DMS79 treated with DMSO at 0.1 percent for 48 hours (cell line): Measurements from ENCODE around the gene SHANK3.
"Not testable (repeated sequence)": the region's sequence is repeated elsewhere in the genome, so short reads cannot be mapped to it uniquely, and the experiment has no call there.

Experiments used
- DNase-seq: peaks from one replicate; lab custom pipeline; 2025; lab: John Stamatoyannopoulos, UW

The SHANK3 gene

DNA sequence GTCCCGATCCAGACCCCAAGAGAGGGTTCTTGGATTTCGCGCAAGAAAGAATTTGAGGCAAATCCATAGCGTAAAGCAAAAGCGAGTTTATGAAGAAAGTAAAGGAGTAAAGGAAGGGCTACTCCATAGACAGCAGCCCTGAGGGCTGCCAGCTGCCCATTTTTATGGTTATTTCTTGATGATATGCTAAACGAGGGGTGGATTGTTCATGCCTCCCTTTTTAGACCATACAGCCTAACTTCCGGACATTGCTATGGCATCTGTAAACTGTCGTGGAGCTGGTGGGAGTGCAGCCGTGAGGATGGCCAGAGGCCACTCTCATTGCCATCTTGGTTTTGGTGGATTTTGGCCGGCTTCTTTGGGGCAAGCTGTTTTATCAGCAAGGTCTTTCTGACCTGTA, 19.4 kb upstream of the SHANK3 start:
- no peak for DNase-seq

DNA sequence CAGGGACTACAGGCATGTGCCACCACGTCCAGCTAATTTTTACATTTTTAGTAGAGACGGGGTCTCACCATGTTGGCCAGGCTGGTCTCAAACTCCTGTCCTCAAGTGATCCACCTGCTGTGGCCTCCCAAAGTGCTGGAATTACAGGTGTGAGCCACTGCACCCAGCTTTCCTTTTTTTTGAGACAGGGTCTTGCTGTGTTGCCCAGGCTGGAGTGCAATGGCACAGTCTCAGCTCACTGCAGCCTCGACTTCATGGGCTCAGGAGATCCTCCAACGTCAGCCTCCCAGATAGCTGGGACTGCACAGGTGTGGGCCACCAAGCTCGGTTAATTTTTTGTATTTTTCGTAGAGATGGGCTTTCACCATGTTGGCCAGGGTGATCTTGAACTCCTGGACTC, 18.0 kb upstream of the SHANK3 start:
- DNase-seq, result not testable (repeated sequence)

DNA sequence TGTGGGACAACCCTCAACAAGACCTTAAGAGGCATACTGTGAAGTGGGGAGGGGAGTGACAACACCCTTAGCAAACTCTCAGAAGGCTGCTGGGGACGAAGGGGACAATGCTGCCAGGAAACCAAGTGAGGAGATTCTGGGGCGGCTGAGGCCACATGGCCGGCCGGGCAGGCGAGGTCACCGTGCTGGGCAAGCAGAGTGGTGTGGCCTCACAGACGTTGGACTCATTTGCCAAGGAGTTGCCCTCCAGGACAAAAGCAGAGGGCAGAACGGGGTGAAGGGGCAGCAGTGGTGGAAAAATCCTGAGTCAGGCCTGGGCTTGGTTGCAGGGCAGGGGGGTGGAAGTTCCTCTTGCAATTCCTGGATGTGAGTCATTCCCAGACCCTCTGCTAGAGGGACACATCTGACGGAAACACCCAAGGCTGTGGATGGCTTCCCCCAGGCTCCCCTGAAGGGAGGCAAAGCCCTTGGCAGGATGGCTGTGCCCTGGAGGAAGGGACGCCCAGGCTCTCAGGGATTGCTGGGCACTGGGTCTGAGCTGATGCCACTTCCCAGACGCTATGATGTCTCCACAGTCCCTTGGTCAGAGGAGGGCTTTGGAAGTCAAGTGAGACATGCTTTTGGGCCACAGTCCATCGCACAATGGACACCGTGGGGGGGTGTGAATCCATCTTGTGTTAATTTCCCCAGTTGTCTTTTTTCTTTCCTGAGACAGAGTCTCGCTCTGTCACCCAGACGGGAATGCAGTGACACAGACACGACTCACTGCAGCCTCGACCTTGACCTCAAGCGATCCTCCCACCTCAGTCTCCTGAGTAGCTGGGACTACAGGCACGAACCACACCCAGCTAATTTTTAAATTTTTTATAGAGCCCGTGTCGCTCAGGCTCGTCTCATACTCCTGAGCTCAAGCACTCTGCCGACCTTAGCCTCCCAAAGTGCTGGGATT, 16.2 kb upstream of the SHANK3 start:
- no peak for DNase-seq

DNA sequence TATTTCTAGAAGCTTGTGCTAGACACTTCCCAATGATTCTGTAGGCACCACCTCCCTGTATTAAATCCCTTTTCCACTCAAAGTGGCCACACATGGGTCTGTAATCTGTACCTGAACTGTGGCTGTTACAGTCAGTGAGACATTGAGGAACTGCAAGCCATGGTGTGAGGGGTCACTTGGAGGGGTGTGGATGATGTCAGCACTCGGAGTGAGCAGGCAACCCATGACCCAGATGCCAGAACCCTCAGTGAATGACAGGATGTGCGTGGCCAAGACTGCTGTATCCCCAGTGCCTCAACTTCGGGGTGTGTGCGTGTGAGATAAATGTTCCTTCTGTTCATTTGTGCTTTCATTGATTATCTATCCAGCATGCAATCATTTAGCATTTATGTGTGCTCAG, 14.7 kb upstream of the SHANK3 start:
- no peak for DNase-seq

DNA sequence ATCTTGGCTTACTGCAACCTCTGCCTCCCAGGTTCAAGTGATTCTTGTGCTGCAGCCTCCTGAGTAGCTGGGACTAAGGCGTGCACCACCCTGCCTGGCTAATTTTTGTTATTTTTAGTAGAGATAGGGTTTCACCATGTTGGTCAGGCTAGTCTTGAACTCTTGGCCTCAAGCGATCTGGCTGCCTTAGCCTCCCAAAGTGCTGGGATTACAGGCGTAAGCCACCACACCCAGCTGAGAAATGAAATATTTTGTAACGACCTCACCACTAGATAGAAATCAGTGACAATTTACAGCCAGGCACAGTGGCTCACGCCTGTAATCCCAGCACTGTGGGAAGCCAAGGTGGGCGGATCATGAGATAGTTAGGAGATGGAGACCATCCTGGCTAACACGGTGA, 12.9 kb upstream of the SHANK3 start:
- not testable (repeated sequence) for DNase-seq

DNA sequence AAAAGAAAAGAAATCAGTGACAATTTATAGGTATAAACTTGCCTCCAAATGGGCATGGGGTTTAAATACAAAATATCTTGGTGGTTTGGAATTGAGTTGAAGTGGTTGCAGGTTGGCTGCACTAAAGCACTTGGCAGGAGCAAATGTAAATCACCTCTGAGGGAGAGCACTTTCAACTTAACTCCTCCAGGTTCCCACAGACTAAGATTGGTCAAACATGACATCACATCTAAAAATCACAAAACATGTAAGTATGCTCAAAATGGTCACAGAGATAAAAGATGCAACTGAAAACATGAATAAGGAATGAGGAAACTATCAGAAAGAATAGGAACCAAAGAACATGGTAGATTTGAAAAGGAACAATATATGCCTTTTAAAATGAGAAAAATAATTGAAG, 12.3 kb upstream of the SHANK3 start:
- DNase-seq, result no peak

DNA sequence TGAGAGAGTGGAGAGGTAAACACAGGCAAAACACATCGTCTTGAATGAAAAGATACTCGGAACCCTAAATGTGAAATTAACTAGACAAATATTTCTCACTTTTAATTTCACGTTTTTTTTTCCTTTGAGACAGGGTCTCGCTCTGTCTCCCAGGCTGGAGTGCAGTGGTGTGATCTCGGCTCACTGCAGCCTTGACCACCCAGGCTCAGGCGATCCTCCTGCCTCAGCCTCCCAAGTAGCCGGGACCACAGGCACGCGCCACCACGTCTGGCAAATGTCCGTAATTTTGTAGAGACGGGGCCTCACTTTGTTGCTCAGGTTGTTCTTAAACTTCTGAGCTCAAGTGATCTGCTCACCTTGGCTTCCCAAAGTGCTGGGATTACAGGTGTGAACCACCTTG, 7.4 kb upstream of the SHANK3 start:
- no peak for DNase-seq

DNA sequence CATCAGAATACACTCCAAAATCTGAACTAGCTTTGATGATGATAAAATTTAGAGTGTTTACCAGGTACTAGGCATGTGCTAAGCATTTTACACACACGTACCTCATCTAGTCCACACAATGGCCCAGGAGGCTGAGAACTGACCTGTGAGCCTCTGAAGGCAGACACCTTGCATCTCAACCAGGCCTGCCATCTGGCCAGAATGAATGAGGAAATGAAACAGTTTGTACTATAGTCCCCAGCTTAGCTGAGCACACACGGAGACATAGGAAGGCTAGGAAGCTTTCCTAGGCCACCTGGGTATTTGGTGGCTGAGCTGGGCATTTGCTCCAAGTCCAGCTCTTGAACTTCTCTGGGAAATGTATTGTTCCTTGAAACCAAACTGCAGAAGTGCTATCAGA, 6.9 kb upstream of the SHANK3 start:
- DNase-seq, result no peak

DNA sequence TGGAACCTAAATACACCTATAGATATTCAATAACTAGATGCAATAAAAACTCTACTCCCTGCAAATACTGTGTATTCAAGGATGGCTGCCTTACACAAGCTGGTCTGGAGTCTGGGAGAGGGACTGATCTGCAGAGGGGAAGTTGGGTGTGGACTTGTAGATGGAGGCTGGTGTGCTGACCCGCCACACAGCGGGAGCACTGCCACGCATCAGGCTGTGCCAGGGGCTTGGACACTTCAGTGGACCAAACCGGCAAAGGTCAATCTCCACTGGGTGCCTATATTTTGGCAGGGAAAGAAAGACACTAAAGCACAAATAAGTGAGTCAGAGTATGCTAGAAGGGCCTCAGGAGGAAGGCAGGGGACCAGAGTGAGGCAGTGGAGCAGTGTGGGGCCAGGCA, 2.1 kb upstream of the SHANK3 start:
- DNase-seq, result no peak

DNA sequence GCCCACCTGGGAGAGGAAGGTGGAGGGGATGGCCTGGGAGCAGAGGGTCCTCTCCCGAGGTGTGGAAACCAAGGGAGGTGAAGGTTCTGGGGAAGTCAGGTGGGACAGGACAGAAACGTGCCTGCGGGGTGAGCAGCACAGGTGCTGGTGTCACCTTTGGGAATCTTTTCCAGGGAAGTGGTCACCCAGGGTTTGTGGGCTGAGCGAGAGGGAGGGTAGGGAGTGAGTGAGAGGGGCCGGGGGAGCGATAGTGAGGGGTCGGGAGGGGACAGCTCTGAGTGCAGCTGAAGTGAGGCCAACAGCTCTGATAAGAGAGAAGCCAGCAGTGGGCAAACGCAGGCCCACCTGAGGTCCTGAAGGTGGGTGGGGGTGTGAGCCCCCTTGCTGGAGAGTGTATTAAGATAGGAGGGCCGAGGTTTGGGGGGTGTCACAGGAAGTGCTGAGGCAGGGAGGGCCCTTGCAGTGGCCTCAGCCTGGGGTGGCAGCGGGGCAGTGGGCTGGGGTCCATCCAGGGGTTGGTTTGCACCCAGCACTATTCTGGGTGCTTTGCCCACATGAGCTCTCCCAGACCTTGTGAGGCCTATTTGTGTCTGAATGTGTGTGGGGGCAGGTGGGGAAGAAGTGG, 1.6 kb upstream of the SHANK3 start:
- no peak for DNase-seq

DNA sequence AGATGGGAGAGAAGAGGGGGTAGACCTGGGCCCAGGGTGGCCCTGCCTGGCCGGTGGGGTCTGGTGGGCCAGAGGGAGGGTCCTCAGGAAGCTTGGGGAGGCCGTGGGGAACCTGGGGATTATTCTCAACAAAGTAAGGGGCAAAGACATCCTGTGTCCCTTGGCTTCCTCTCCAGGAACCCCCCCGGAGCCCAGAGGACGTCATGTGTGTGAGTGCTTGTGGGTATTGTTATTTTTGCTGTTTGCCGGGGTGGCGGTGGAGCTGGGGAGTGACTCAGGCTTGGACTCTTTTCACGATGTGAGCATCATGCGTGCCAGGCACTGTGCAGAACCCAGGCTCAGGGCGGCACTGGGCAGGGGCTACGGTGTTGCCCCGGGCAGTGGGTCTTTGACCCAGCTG, 982 bp upstream of the SHANK3 start:
- DNase-seq, result no peak

DNA sequence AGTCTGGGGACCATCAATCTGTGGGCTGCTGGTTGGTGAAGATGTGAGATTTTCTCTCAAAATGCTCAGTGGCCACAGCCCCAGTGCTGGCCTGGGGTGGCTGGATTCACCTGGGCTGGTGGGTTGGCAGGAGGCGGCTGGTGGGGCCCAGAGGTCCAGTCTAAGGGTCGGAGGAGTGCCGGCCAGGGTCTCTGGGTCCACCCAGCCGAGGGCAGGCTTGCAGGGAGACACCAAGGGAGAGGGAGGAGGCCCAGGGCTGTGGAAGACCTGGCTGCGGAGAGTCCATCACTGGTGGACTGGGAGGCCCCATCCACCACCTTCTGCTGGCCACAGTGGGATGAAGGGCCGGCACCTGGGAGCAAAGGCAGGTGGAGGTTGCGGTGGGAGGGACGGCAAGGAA, 582 bp upstream of the SHANK3 start:
- DNase-seq, result no peak

DNA sequence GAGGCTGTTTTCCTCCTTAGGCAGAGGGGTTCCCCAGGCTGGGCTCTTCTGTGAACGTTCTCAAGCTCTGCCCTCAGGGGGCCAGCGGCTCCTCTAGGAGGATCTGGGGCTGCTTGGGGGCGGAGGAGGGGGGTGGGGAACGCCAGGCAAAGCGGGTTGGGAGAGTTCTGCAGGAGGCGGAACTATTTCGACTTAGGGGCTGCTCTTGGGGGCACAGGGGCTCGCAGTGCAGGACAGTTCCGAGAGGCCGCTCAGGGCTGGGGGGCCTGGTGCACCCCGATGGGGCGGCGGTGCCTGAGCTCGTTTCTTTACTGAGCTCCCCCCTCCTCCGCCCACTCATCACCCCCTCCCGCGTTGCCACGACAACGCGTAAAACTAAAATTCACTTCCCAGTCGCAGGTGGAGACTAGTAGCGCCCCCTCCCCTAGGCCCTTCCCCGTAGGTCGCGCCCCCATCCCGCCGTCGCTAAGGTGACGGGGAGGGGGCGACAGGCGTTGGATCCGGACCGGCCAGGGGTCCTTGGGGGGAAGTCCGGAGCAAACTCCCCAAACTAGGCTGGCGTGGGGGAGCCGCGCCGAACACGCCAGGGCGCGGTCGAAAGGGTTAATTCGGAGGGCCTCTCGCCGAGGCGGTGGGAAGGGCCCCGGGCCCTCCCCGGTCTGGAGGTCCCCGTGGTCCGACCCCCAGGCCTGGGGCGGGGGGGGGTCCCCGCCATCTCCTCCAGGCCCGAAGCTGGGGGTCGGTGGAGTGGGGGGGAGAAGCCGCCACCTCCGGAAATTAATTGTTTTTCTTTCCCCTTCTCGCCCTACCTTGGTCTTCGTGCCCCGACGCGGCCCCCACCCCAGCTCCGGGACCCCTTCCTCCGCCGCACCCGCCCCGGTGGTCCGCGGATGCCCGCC, 857 bp downstream of the SHANK3 start:
- DNase-seq, result no peak

DNA sequence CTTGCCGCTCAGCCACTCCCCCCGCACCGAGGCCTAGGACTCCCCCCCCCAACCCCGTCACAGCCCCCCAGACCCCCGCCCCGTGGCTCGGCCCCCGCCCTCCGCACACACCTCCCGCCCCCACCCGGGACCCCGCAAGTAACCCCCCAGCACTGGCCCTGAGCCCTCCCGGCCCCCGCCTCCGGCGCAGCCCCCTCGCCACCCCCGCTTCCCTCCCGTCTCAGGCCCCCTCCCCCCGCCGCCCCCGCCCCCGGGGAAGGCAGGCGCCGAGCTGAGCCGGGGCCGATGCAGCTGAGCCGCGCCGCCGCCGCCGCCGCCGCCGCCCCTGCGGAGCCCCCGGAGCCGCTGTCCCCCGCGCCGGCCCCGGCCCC, 1.5 kb downstream of the SHANK3 start:
- DNase-seq, result no peak

DNA sequence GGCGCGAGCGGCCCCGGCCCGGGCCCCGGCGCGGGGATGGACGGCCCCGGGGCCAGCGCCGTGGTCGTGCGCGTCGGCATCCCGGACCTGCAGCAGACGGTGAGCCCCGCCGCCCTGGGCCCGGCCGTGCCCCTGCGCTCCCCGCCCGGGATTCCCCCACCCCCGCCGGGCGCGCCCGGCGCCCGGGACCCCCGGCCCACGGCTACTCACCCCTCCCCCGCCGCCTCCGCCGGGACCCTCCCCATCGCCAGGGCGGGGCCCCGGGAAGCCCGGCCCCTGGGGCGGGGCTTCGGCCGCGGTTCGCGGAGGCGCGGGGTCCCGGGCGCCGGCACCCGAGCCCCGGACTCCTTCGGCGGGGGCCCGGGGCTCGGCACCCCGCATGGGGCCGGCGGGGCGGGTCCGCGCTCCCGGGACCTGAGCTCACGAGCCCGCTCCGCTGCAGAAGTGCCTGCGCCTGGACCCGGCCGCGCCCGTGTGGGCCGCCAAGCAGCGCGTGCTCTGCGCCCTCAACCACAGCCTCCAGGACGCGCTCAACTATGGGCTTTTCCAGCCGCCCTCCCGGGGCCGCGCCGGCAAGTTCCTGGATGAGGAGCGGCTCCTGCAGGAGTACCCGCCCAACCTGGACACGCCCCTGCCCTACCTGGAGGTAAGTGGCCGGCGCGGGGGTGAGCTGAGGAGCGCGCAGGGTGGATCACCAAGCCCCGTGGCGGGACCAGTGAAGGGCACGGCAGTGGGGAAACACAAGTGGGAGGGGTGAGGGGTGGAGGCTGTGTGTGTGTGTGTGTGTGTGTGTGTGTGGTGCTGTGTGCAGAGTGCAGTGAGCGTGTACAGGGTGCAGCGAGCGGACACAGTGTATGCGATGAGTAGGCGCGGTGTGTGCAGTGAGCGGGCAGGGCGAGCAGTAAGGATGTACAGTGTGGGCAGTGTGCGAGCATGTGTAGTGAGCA, 2.3 kb downstream of the SHANK3 start:
- peak; percentile 30 for DNase-seq

DNA sequence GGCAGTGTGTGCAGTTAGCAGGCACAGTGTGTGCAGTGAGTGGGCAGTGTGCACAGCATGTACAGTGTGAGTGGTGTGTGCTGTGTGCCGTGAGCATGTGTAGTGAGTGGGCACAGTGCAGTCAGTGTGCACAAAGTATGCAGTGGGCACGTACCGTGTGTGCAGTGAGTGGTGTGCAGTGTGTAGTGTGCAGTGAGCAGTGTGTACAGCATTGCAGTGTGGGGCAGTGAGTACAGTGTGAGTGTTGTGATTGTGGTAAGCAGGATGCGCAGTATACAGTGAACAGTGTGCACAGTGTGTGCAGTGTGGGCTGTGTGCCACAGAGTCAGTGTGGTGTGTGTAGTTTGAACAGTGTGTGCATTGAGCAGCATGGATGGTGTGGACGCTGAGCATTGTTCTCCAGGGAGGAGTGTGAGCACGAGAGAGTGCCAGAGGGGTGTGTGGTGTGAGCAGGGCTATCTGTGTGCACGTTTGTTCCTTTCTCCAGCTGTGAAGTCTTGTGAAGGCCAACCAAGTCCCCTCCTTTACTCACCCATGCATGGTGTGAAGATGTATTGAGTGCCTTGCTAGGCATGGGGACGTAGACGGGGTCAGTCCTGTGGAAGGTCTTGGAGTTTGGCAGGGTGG, 3.0 kb downstream of the SHANK3 start:
- no peak for DNase-seq

DNA sequence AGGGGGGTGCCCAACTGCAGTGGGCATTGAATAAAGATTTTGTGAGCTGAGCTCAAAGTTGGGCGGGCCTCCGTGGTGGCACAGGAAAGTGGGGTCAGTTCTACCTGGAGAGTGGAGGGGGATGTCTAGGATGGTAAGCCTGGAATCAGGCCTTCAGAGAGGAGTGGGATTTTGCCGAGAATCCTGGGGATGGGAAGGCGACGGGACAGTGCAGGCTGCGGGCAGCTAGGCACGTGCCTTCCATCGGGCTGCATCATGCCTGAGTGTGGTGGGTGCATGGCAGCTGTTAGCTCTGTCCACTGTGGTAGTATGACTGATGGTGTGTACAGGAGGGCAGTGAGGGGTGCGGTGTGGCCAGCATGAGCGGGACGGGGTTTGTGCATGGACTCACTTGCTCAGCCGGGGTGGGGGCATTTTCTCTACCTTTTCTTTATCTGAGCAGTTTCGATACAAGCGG, 3.6 kb downstream of the SHANK3 start:
- DNase-seq, result no peak

DNA sequence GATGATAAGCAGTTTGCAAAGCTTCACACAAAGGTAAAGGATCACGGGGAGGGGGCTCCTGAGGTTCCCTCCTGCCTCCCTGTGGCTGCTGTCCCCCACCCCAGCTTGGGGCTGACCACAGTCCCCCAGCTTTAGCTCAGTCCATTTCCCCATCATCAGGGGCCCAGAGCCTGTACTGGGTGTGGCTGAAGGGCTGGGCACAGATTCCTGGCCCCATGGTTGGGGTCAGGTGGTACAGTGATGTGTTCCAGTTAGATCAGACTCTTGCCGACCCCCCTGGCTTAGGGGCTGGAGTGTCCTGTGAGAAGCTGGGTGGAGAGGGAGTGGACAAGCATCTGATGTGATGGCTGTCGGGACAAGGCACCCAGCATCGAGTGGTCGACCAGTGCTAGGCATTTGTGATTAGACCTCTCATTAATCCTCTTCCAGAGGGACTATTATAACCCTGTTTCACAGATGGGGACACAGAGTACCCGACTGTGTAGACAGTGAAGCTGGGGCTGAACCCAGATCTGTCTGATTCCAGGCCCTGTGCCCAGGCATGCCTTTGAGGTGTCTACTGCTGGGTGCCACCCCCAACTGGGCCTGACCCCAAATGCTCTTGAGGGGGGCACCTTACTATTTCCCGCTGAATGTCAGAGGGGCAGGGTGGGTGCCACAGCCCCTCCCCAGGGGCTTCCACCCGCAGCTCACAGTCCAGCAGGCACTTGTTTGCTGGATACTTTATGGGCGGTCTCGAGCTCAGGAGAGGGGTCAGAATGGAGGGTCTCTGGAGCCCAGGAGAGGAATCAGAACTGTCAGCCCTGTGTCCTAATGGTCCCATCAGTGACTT, 4.3 kb downstream of the SHANK3 start:
- DNase-seq, result no peak

DNA sequence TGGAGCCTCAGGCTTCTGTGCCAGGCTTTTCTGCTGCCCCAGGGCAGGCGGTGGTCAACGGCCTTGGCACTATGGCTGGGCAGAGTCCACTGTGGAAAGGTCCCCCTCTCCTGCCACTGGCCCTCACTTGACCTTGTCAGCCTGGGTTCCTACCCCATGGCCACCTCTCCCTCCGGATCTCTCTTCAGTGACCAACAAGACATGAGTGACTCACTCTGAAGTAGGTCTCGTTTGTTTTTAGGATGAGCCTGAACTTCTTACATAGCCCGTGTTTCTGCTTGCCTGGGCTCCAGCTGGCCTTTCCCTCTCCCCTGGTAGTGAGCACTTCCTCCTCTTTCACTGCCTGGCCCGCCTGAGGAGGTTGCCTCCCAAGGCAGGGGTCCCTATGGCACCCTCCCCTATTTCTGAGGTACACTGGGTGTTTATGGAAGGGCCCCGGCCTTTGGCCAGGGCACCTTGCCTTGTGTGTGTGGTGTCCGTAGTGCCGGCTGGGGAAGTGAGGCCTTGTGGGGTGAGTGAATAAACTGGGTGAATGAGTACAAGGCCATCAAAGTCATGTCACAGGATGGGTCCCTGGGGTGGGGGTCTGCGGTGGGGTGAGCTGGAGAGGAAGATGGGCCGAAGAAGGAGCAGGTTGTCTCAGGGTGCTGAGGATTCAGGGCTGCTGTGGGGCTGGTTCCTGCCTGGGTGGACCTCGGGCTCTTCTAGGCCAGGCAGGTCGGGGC, 5.0 kb downstream of the SHANK3 start:
- DNase-seq, result no peak
